ENCODE measurements around the gene MRC2. TPM values are rescaled to one million over a fixed set of nuclear protein-coding genes. Genes with fewer than 3 reads are reported as not detected.
A peak's percentile ranks its signal among the peaks of the same experiment; 100 is the strongest.

MRC2 gene
- total RNA-seq, 1 experiment from 2014 or later, result 80.5 TPM

DNA sequence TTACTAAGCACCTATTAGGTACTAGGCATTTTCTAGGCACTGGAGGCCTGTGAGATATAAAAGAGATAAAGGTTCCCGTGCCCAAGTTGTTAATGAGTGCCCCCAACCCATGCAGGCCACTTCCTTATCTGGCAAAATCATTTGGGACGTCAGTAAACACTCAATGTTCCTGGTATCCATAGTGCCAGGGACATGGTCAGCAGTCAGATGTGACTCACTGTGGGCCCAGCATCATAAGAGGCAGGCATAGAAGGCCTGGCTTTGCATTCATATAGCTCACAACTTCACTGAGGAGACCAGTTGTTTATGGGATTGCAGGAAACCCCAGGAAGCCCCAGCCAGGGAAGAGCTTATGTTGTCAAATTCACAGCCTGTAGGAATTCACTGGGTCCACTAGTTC, 81.1 kb downstream of the MRC2 start:
- Histone ChIP-seq H3K36me3 (replicated peaks; ENCODE audit: control insufficient read depth, insufficient read depth, low read length) (no peaks in the 10 kb centered on the region), H3K4me3 (ENCODE audit: insufficient read depth, low read depth, low read length) (no peak overlapping the region), H3K27me3 (ENCODE audit: control insufficient read depth, insufficient read depth, low read length) (peaks cover 2% of the 10 kb centered on the region)
- DNase-seq, result no peak

GRCh38 chr17:62712171-62712581, 84.7 kb downstream of the MRC2 start:
- H3K4me3 ChIP-seq (ENCODE audit: insufficient read depth, low read depth, low read length), result no peak overlapping the region
- no peaks in the 10 kb centered on the region for H3K36me3 ChIP-seq (replicated peaks; ENCODE audit: control insufficient read depth, insufficient read depth, low read length)
- H3K27me3 ChIP-seq (ENCODE audit: control insufficient read depth, insufficient read depth, low read length), result no peaks in the 10 kb centered on the region; the same call in 1 of the 2 replicates
- DNase-seq, result no peak

DNA sequence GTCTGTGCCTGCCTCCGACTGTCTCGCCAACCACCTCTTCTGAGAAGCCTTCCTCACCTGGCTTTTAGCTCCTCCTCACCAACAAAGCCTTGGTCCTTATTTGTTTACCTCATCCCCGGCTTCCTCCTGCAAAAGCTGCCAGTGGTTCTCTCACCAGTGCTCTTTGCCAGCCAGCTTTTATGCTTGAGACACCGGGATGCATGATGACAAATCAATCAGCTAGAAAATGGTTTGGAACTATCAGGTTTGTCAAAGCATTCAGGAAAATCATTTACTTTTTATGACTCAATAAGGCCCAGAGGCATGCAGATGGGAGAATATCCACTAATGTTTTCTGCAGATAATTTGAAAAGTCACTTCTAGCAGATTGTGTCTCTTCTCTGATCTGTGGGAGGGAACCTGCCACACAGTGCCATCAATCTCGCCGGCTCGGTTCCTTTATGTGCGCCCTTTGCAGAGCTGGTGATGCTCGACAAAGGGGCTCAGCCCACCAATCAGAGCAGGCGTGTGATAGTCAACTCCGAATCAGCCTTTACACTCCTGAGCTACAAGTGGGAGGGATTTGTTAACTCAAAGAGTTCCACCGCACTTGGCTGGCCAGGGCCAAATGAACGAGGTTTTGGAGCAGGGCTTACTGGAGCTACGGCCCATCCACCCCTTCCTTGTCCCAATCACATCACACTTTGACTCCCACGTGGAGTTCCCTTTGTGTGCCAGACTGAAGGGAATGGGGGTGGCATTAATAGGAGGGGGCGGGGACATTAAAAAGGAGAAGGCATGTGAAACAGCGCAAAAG, 85.8 kb downstream of the MRC2 start:
- H3K36me3 ChIP-seq (replicated peaks; ENCODE audit: control insufficient read depth, insufficient read depth, low read length), result no peaks in the 10 kb centered on the region
- DNase-seq, result peak; percentile 54
- H3K4me3 ChIP-seq (ENCODE audit: insufficient read depth, low read depth, low read length), result no peak overlapping the region
- no peaks in the 10 kb centered on the region; the same call in 1 of the 2 replicates for H3K27me3 ChIP-seq (ENCODE audit: control insufficient read depth, insufficient read depth, low read length)

DNA sequence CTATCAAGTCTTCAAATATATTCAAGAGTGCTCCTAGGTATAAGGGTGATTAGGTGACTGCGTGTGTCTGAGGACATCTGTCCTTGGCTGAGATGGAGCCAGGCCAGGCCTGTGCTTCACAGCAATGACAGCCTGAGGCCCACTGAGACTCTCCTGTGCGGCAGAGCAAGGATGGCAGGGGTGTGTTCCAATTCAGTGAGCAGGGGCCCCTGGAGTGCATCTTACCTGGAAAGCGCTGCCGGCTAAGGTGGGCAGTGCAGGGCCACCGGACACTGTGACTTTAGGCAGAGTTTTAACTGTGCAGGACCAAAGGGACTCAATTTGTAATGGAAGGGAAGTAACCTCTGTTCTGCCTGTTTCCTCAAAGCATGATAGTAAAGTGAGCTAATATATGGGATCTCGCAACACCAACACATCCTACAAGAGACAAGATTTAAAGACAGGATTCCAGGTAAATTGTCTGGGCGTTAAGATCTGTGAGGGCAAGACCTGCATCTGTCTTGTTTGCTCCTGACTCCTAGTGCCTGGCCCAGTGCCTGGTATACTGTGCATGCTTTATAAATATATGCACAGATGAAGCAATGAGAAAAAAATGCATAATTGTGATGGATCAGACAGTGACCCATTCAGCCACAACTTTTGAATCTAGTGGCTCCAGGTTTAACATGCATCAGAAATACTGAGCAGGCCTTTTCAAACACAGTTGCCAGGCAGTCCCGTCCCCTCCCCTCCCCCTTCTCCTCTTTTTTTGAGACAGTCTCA, 86.7 kb downstream of the MRC2 start:
- DNase-seq, result no peak
- H3K4me3 ChIP-seq (ENCODE audit: insufficient read depth, low read depth, low read length), result no peak overlapping the region

DNA sequence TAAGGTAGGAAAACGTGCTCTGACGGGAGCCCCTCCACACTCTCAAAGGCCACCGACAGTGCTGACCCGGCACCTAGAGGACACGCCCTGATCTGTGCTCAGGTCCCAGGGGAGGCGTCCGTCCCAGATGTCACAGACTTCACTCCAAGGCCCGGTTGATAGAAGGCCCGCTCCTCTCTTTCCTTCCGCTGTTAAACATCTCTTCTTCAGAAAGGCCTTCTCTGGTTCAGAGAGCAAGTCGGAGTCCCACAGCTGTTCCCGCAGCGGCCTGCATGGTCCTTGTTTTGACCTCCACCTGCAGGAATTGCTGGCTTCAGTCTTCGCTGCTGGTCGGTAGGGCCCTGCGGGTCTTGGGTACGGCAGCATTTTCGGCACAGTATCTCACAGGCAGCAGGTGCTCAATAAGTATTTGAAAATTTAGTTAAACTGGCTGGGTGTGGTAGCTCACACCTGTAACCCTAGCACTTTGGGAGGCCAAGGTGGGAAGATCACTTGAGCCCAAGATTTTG, 88.5 kb downstream of the MRC2 start:
- H3K4me3 ChIP-seq (ENCODE audit: insufficient read depth, low read depth, low read length), result no peak overlapping the region
- DNase-seq, result no peak
- H3K27me3 ChIP-seq (ENCODE audit: control insufficient read depth, insufficient read depth, low read length), result no peaks in the 10 kb centered on the region; the same call in 1 of the 2 replicates
- no peaks in the 10 kb centered on the region for H3K36me3 ChIP-seq (replicated peaks; ENCODE audit: control insufficient read depth, insufficient read depth, low read length)

More for the DNA sequence above, 86.7 kb downstream of the MRC2 start:
- H3K36me3 ChIP-seq (replicated peaks; ENCODE audit: control insufficient read depth, insufficient read depth, low read length), result no peaks in the 10 kb centered on the region
- H3K27me3 ChIP-seq (ENCODE audit: control insufficient read depth, insufficient read depth, low read length), result no peaks in the 10 kb centered on the region; the same call in 1 of the 2 replicates

GRCh38 chr17:62716834-62717588, 89.5 kb downstream of the MRC2 start:
- H3K4me3 ChIP-seq (ENCODE audit: insufficient read depth, low read depth, low read length), result no peak overlapping the region
- H3K36me3 ChIP-seq (replicated peaks; ENCODE audit: control insufficient read depth, insufficient read depth, low read length), result no peaks in the 10 kb centered on the region
- no peak for DNase-seq
- no peaks in the 10 kb centered on the region; the same call in 1 of the 2 replicates for H3K27me3 ChIP-seq (ENCODE audit: control insufficient read depth, insufficient read depth, low read length)

DNA sequence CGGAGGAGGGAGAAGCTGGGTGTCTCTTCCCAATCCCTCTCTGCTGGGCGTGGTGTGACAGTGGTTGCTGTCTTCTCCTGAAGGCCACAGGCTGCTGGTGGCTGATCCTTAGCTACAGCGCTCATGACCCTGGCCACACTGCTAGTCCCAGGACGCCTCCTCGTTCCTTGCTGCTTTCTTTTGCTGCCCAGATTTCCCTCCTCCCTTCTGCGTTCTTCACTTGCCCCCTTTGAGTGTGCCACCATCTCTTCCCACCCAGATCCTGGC, 90.1 kb downstream of the MRC2 start:
- no peak overlapping the region for H3K4me3 ChIP-seq (ENCODE audit: insufficient read depth, low read depth, low read length)
- no peak for DNase-seq
- no peaks in the 10 kb centered on the region for H3K36me3 ChIP-seq (replicated peaks; ENCODE audit: control insufficient read depth, insufficient read depth, low read length)
- no peaks in the 10 kb centered on the region for H3K27me3 ChIP-seq (ENCODE audit: control insufficient read depth, insufficient read depth, low read length)

GRCh38 chr17:62717889-62718288, 90.4 kb downstream of the MRC2 start:
- no peak for DNase-seq
- H3K36me3 ChIP-seq (replicated peaks; ENCODE audit: control insufficient read depth, insufficient read depth, low read length), result no peaks in the 10 kb centered on the region
- H3K27me3 ChIP-seq (ENCODE audit: control insufficient read depth, insufficient read depth, low read length), result no peaks in the 10 kb centered on the region
- no peak overlapping the region for H3K4me3 ChIP-seq (ENCODE audit: insufficient read depth, low read depth, low read length)

- DNase-seq, result no peak
- no peaks in the 10 kb centered on the region for H3K27me3 ChIP-seq (ENCODE audit: control insufficient read depth, insufficient read depth, low read length)
Observed at GRCh38 chr17:62718429-62718828, 91.0 kb downstream of the MRC2 start.

DNA sequence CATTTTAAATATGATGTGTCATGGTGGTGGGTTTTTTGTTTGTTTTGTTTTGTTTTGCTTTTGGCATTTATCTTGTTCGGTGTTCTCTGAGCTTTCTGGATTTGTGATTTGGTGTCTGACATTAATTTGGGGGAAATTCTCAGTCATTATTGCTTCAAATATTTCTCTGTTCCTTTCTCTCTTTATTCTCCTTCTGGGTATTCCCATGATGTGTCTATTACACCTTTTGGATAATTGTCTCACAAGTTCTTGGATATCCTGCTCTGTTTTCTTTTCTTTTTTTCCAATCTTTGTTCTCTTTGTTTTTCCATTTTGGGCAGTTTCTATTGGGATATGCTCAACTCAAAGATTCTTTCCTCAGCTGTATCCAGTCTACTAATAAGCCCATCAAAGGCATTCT, 92.1 kb downstream of the MRC2 start:
- Histone ChIP-seq H3K4me3 (ENCODE audit: insufficient read depth, low read depth, low read length) (no peak overlapping the region), H3K27me3 (ENCODE audit: control insufficient read depth, insufficient read depth, low read length) (no peaks in the 10 kb centered on the region), H3K36me3 (replicated peaks; ENCODE audit: control insufficient read depth, insufficient read depth, low read length) (no peaks in the 10 kb centered on the region)
- DNase-seq, result no peak

More at GRCh38 chr17:62718429-62718828, 91.0 kb downstream of the MRC2 start:
- Histone ChIP-seq H3K36me3 (replicated peaks; ENCODE audit: control insufficient read depth, insufficient read depth, low read length) (no peaks in the 10 kb centered on the region), H3K4me3 (ENCODE audit: insufficient read depth, low read depth, low read length) (no peak overlapping the region)

DNA sequence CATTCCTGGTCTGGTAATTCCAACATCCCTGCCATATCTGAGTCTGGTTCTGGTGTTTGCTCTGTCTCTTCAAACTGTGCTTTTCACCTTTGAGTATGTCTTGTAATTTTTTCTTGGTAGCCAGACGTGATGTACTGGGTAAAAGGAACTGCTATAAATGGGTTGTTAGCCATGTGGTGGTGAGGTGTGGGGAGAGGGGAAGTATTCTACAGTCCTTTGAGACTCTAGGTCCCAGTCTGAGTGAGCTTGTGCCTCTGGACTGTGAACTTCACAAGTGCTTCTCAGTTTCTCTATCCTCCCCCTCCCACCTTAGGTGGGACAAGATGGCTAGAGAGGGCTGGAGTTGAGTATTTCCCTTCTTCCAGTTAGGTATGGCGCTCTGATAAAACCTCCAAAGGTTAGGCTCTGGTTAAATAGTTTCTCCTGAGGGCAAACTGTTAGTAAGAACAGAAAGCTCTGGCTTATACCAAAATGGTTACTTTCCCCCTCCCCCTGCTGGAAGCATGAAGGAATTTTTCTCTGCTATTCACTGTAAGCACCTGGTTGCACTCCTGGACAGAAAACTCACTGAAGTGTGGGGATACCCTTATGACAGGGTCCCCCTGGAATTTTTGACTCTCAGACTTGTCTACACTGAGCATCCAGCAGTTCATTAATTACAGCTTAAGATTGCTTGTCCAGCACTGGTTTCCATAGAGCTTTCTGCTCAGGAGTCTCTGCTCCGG, 92.8 kb downstream of the MRC2 start:
- DNase-seq, result no peak
- Histone ChIP-seq H3K36me3 (replicated peaks; ENCODE audit: control insufficient read depth, insufficient read depth, low read length) (no peaks in the 10 kb centered on the region), H3K27me3 (ENCODE audit: control insufficient read depth, insufficient read depth, low read length) (no peaks in the 10 kb centered on the region), H3K4me3 (ENCODE audit: insufficient read depth, low read depth, low read length) (no peak overlapping the region)

DNA sequence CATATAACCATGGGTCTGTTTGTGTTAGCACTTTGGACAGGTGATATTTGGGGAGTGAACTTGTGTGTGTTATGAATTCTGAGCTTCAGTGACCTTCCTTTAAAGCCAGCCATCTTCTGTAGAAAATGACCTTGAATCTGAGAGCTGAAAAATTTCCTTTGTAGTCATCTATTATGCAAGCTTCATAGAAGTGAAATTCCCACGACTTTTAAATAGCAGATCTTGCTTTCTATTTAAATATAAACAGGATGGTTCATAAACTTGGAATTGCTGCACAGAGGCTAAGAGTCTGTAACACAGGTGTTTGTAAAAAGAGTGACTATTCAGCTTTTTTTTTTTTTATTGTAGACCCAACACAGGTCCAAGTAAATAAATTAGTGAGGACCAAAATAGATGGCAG, 95.2 kb downstream of the MRC2 start:
- Histone ChIP-seq H3K27me3 (ENCODE audit: control insufficient read depth, insufficient read depth, low read length) (no peaks in the 10 kb centered on the region), H3K4me3 (ENCODE audit: insufficient read depth, low read depth, low read length) (no peak overlapping the region), H3K36me3 (replicated peaks; ENCODE audit: control insufficient read depth, insufficient read depth, low read length) (no peaks in the 10 kb centered on the region)
- no peak for DNase-seq

DNA sequence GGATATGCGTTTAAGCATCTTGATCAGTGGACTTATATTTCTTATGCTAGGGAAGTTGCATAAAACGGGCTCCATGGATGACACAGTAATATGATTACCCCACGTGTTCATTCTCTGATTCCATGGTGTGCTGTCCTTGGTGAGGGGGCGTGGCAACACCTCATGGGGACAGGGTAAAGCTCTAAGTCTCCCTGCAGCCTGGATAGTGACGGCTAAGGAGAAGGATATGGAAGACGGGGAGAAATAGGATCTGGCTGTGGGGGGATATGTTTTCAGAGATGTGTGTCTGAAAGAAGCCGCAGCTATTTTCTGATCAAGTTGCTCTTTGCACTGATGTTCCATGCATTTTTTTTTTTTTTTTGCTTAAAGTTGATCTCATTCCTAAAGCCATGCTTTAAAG, 96.4 kb downstream of the MRC2 start:
- Histone ChIP-seq H3K27me3 (ENCODE audit: control insufficient read depth, insufficient read depth, low read length) (no peaks in the 10 kb centered on the region), H3K36me3 (replicated peaks; ENCODE audit: control insufficient read depth, insufficient read depth, low read length) (no peaks in the 10 kb centered on the region), H3K4me3 (ENCODE audit: insufficient read depth, low read depth, low read length) (no peak overlapping the region)
- DNase-seq, result no peak

Data from H7 (cell line).